ENCODE results near the gene FBXL16.

- TF ChIP-seq CTCF (IDR thresholded peaks at IDR 0.05; ENCODE audit: poor library complexity, severe bottlenecking) (no peak), EZH2 (IDR thresholded peaks at IDR 0.05; ENCODE audit: borderline replicate concordance, insufficient read depth, low read length, poor library complexity, severe bottlenecking) (no peak), POLR2AphosphoS5 (IDR thresholded peaks at IDR 0.05) (no peak), REST (IDR thresholded peaks at IDR 0.05; ENCODE audit: borderline replicate concordance) (no peak), EP300 (conservative IDR thresholded peaks at IDR 0.05; ENCODE audit: poor library complexity, severe bottlenecking) (no peak), TAF1 (IDR thresholded peaks at IDR 0.05; ENCODE audit: low read depth) (no peak), SMC3 (conservative IDR thresholded peaks at IDR 0.05; ENCODE audit: poor library complexity) (no peak)
These were observed 61.0 kb downstream of the FBXL16 start for GRCh38 chr16:644556-644955.
